ENCODE measurements around the gene SUPT4H1.

SUPT4H1 gene

DNA sequence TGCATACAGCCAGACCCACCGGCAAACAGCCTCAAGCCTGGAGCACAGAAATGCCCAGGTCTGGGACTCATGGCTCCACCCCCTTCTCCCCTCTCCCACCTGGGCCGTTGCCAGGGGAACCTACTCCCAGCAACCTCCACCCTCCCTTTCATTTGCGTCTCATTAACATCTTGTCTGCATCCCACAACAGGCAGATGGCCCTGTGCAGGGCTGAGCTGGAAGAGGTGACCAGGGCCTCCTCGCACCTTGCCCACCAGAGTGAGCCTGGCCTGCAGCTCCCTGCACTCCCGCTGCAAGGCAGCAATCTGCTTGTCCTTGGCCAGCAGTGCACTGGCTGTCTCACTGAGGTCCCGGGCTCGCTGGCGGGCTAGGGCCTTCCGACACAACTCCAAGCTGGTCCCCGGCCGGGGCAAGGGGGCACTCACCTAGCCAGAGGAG lies 26.7 kb downstream of the SUPT4H1 start:
- DNase-seq (ENCODE audit: low read depth, low spot score) = no peak
- peak overlapping the region; percentile 69; the same call in 1 of the 2 replicates for H3K4me3 ChIP-seq (ENCODE audit: low read depth, low read length)
- ChIA-PET POLR2A (interaction anchor here (1.4 to 1.5 kb wide), 2 partner anchors 12 to 14 kb away, joined by 4 read pairs; no protein-coding TSS in a partner anchor), CTCF (interaction anchor here (1.0 to 3.9 kb wide), 3 partner anchors 8 to 11 kb away, joined by 3 to 22 read pairs (median 10); no protein-coding TSS in a partner anchor)
- TF ChIP-seq, protein P1, sequence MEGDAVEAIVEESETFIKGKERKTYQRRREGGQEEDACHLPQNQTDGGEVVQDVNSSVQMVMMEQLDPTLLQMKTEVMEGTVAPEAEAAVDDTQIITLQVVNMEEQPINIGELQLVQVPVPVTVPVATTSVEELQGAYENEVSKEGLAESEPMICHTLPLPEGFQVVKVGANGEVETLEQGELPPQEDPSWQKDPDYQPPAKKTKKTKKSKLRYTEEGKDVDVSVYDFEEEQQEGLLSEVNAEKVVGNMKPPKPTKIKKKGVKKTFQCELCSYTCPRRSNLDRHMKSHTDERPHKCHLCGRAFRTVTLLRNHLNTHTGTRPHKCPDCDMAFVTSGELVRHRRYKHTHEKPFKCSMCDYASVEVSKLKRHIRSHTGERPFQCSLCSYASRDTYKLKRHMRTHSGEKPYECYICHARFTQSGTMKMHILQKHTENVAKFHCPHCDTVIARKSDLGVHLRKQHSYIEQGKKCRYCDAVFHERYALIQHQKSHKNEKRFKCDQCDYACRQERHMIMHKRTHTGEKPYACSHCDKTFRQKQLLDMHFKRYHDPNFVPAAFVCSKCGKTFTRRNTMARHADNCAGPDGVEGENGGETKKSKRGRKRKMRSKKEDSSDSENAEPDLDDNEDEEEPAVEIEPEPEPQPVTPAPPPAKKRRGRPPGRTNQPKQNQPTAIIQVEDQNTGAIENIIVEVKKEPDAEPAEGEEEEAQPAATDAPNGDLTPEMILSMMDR (IDR thresholded peaks at IDR 0.05; ENCODE audit: insufficient read depth, low read length, missing control alignments) = no peak

DNA sequence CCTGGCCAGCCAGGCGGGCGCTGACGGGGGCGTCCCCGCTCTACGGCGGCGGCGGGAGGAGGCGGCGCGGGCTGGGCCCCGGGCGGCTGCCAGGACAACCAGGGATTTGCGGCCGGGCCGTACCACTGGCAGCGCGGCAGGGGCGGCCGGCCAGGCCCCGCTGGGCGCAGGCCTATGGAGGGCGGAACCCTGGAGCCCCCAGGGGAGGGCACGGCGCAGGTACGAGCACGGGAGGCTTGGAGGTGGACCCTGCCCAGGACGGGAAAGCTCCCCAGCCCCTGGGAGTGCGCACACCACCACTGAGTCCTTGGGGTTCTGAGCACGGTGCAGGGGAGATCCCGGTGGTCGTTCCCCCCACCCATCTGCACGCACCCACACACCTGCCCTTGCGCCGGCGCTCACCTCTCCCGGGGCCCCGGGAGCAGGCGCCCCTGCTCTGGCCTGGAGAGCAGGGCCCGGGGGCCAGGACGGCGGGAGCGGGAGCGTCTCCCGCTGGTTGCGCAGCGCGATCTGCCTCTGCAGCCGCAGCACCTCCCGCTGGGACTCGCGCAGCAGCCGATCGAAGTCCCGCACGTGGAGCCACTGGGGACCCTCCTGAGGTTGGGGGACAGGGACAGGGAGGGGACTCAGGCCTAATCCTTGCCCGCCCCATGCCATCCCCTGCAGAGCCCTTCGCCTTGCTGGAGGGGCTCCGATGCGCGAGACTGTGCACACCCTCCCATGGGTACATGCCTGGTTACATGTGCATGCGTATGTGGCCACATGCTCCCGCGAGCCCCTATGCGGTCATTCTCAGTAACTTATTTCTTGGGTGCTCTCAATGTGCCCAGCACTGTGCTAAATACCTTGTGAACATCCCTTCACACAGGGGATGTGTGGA lies 27.4 kb downstream of the SUPT4H1 start:
- DNase-seq (ENCODE audit: low read depth, low spot score) = no peak
- POLR2A ChIA-PET = interaction anchor here (1.4 to 1.5 kb wide), 2 partner anchors 13 to 14 kb away, joined by 4 read pairs; no protein-coding TSS in a partner anchor
- H3K4me3 ChIP-seq (ENCODE audit: low read depth, low read length) = peak overlapping the region; percentile 69
- TF ChIP-seq, protein P1 (IDR thresholded peaks at IDR 0.05; ENCODE audit: insufficient read depth, low read length, missing control alignments) = no peak
- CTCF ChIA-PET = interaction anchor here (2.4 to 3.9 kb wide), 3 partner anchors 8 to 93 kb away, joined by 8 to 22 read pairs (median 10); partner anchors contain the start of gene RNF43

DNA sequence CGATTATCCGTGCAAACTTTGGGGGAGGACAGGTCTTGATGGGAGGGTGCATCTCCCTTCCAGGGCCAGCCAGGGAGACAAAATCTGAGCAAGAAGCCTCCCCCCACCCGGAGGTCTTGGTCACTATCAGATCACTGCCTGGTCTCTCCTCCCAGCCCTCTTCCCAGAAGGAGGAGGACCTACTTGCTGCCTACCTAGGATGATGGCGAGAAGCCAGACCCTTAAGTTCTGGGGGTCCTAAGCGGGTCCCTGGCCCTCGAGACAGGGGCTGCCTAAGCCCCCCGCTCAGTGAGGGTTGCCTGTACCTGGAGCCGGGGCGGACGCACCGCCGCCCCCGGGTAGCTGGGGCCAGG lies 28.0 kb downstream of the SUPT4H1 start:
- POLR2A ChIA-PET = no interaction called here
- CTCF ChIA-PET = interaction anchor here (1.5 to 3.2 kb wide), 3 partner anchors 10 to 94 kb away, joined by 4 to 10 read pairs (median 8); partner anchors contain the start of gene RNF43
- H3K4me3 ChIP-seq (ENCODE audit: low read depth, low read length) = peak overlapping the region; percentile 69
- TF ChIP-seq, protein P1 (IDR thresholded peaks at IDR 0.05; ENCODE audit: insufficient read depth, low read length, missing control alignments) = no peak
- DNase-seq (ENCODE audit: low read depth, low spot score) = no peak

DNA sequence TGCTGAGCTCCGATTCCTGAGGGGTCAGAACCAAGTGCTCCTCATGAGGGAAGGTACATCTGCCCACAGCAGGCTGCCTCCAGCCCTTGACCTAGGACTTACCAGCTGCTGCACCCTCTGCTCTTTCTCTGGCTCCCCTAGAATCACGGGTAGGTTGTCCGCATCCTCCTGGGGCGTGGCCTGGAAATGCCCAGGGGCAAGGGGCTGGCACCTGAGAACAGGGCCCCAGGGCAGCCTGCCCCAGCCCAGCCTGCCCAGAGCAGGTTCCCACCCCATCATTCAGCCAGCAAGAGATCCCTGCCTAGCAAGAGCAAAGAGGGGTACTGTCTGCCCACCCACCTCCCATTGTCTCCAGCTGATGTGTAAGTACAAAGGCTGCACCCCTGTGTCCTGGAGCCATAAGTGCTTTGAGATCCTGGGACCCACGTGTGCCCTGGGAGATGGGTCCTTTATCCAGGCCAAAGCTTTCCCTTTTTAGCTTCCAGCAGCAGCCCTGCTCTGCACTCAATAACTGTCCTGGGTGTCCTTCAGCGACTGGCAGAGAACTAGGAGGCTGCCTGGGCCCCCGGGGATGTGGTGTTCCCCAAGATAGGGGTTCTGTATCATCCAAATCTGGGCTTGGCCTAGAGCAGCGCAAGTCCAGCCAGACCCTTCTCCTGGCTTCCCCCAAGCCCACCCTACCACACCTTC lies 28.5 kb downstream of the SUPT4H1 start:
- ChIA-PET POLR2A (interaction anchor here (2.6 kb wide), 1 partner anchor 28 kb away, joined by 18 read pairs; the partner anchor contains the start of gene SUPT4H1), CTCF (interaction anchor here (0.9 to 3.2 kb wide), 5 partner anchors 9 to 94 kb away, joined by 4 to 10 read pairs (median 5); partner anchors contain the start of gene RNF43)
- H3K4me3 ChIP-seq (ENCODE audit: low read depth, low read length) = peak overlapping the region; percentile 69
- DNase-seq (ENCODE audit: low read depth, low spot score) = no peak
- TF ChIP-seq, protein P1 (IDR thresholded peaks at IDR 0.05; ENCODE audit: insufficient read depth, low read length, missing control alignments) = no peak

DNA sequence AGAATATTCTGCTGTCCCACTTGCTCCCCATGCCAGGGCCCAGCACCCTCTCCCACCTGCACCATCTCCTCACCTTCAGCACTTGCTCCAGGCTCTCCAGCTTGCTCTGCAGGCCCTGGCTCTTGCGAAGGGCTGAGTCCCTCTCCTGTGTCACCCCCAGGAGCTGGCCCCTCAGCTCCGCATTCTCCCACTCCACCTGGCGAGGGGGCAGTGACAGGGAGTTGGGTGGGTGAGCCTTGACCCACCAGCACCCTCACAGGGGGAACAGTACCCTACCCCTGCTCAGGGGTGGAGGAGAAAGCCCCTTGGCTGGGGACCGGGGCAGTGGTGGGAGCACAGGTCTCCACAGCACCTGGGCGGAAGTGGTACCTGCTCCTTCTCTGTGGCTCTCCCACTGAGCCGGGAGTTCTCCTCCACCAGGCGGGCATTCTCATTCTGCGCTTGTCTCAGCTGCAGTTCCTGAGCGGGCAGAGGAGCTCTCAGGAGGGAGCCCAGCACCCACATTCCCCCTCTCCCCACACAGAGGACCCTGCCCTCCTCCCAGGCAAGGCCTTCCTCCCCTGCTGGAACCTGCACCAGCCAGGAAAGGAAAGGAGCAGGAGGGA lies 29.3 kb downstream of the SUPT4H1 start:
- POLR2A ChIA-PET = interaction anchor here (2.6 kb wide), 1 partner anchor 29 kb away, joined by 18 read pairs; the partner anchor contains the start of gene SUPT4H1
- DNase-seq (ENCODE audit: low read depth, low spot score) = no peak
- CTCF ChIA-PET = interaction anchor here (0.9 to 2.4 kb wide), 5 partner anchors 8 to 95 kb away, joined by 3 to 8 read pairs (median 4); partner anchors contain the start of gene RNF43
- no peak overlapping the region for H3K4me3 ChIP-seq (ENCODE audit: low read depth, low read length)
- TF ChIP-seq, protein P1 (IDR thresholded peaks at IDR 0.05; ENCODE audit: insufficient read depth, low read length, missing control alignments) = no peak

Data from AG04449 (cell line).